Spleen (tissue), 11 donors: Measurements from ENCODE around the gene VSX2. TPM values are rescaled to one million over a fixed set of nuclear protein-coding genes. Genes with fewer than 3 reads are reported as not detected.

ENCODE experiments used
- DNase-seq: peaks from one replicate; pipeline ENCODE4 v3.0.0-alpha.2; 2020
- H3K27ac ChIP-seq, 8 donors: fragments of 200-600 bp; sonication (generic) in 7 of 8; 1 replicate in 4 of 8; 2 replicates in 4 of 8; pipeline versions ENCODE4 v1.5.0 to v1.8.0; 2016 to 2021; ENCODE audit warnings: inconsistent platforms in 4 of 8, mild to moderate bottlenecking in 4 of 8, moderate library complexity in 1 of 8
- H3K27me3 ChIP-seq, 7 donors: fragments of 200-600 bp; sonication (generic) in 6 of 7; replicated peaks in 1 of 7; 1 replicate in 4 of 7; 2 replicates in 3 of 7; pipeline versions ENCODE4 v1.5.0 to v1.8.0; 2016 to 2021; ENCODE audit warnings: inconsistent platforms in 3 of 7, mild to moderate bottlenecking in 1 of 7
- H3K36me3 ChIP-seq, 6 donors: fragments of 200-600 bp; sonication (generic) in 5 of 6; 1 replicate in 4 of 6; 2 replicates in 2 of 6; pipeline versions ENCODE4 v1.5.0 to v1.8.0; 2016 to 2021; ENCODE audit warnings: inconsistent platforms in 2 of 6
- H3K4me1 ChIP-seq, 6 donors: fragments of 200-600 bp; sonication (generic) in 5 of 6; 1 replicate in 3 of 6; 2 replicates in 3 of 6; pipeline versions ENCODE4 v1.5.0 to v1.8.0; 2016 to 2021; ENCODE audit warnings: inconsistent platforms in 3 of 6
- H3K4me3 ChIP-seq, 8 donors: fragments of 200-600 bp; sonication (generic) in 7 of 8; 1 replicate in 4 of 8; 2 replicates in 4 of 8; pipeline versions ENCODE4 v1.5.0 to v1.8.0; 2016 to 2021; ENCODE audit warnings: inconsistent platforms in 4 of 8, mild to moderate bottlenecking in 4 of 8, moderate library complexity in 2 of 8
- H3K9me3 ChIP-seq, 8 donors: fragments of 200-600 bp; sonication (generic) in 7 of 8; 1 replicate in 4 of 8; 2 replicates in 4 of 8; pipeline versions ENCODE4 v1.5.0 to v1.8.0; 2016 to 2021; ENCODE audit warnings: inconsistent platforms in 4 of 8
- CTCF ChIP-seq, 11 experiments: fragments of 200-600 bp in 7 of 11; fragments of 450-650 bp in 4 of 11; sonication (generic) in 4 of 11; IDR thresholded peaks in 8 of 11; conservative IDR thresholded peaks in 3 of 11; 1 replicate in 7 of 11; 2 replicates in 4 of 11; pipeline versions ENCODE4 v1.4.0 to v1.8.0; 2016 to 2021; ENCODE audit warnings: antibody characterized with exemption in 11 of 11, inconsistent platforms in 4 of 11, mild to moderate bottlenecking in 1 of 11
- POLR2A ChIP-seq, 3 donors: fragments of 450-650 bp; IDR thresholded peaks; one replicate each; pipeline ENCODE4 v1.5.1; 2017; ENCODE audit warnings: antibody characterized with exemption in 3 of 3, mild to moderate bottlenecking in 1 of 3
- POLR2AphosphoS5 ChIP-seq, 3 donors: sonication (generic); formaldehyde crosslinking; IDR thresholded peaks; one replicate each; pipeline ENCODE4 v1.5.1; 2017; ENCODE audit warnings: antibody characterized with exemption in 3 of 3
- WGBS, 5 donors: extraction: QIAGEN DNeasy Blood & Tissue Kit in 3 of 5; methylation state at CpG; one replicate each; pipeline versions ENCODE4 v1.1.5 to v1.1.7; 2013 to 2018; 5-methylcytosine and 5-hydroxymethylcytosine counted together
- intact Hi-C: fragments of 100-400 bp; cut with DNase I; formaldehyde crosslinking; loops from one replicate; pipeline ENCODE4 v1.15.0; 2023; ENCODE audit warnings: low total_unique reads
- polyA plus RNA-seq, 3 donors: library from polyadenylated mRNA; stranded (reverse); fragments of 200-250 nt; gene quantifications; one replicate each; pipeline ENCODE4 v1.2.1, GENCODE V29; 2013
- total RNA-seq, 7 donors: library from RNA; depleted of rRNA in 3 of 7; stranded (reverse); fragments of >200 nt in 3 of 7; fragmentation: NEBNext Ultra II Directional in 4 of 7; extraction: Animal tissue kit (Norgen Biotek cat#: 25700) in 4 of 7; gene quantifications; one replicate each; pipeline versions ENCODE4 v1.1.0 to v1.2.1, GENCODE V29; 2016 to 2021
- donor health status: healthy with polysubstance abuse.
- donor health status: DM: no; HTN: no; CAD: no; lungs with moderate emphysema.
- donor health status: DM: no; HTN: no; CAD: no.
- donor health status: Bipolar disorder and iron deficiency.
- donor health status: healthy.
- donor health status: DM: no; HTN: no; CAD: no.
- donor health status: DM: yes; HTN: yes; CAD: no.

VSX2 gene
- total and polyA plus RNA-seq, 10 donors = not detected

GRCh38 chr14:74278080-74278479, 38.8 kb downstream of the VSX2 start:
- intact Hi-C loops = no loop called here
- DNase-seq = no peak
- TF ChIP-seq CTCF (IDR thresholded peaks at IDR 0.05 in 8 of 11, conservative IDR thresholded peaks at IDR 0.05 in 3 of 11) (no peak), POLR2AphosphoS5 (IDR thresholded peaks at IDR 0.05) (no peak), POLR2A (IDR thresholded peaks at IDR 0.05) (no peak)
- Histone ChIP-seq H3K27ac (no peak overlapping the region), H3K4me1 (no peaks in the 10 kb centered on the region), H3K9me3 (peaks cover 0 to 32% (median 16%) of the 10 kb centered on the region in 8 donors), H3K27me3 (no peaks in the 10 kb centered on the region), H3K4me3 (no peak overlapping the region), H3K36me3 (peaks cover 0 to 21% (median 4%) of the 10 kb centered on the region in 6 donors)
- WGBS, 5 donors = 86 to 94% (median 86%) methylated on average over 2 of the region's 2 CpGs

GRCh38 chr14:74281069-74281468, 41.8 kb downstream of the VSX2 start:
- no peak overlapping the region for H3K27ac ChIP-seq
- H3K36me3 ChIP-seq = peaks cover 0 to 51% (median 31%) of the 10 kb centered on the region in 6 donors
- DNase-seq = no peak
- H3K9me3 ChIP-seq = peaks cover 0 to 32% (median 16%) of the 10 kb centered on the region in 8 donors
- intact Hi-C loops = no loop called here
- 91 to 100% (median 96%) methylated on average over 2 of the region's 2 CpGs for WGBS, 5 donors
- no peak overlapping the region for H3K4me3 ChIP-seq
- TF ChIP-seq POLR2A (IDR thresholded peaks at IDR 0.05) (no peak), CTCF (IDR thresholded peaks at IDR 0.05 in 8 of 11, conservative IDR thresholded peaks at IDR 0.05 in 3 of 11) (no peak), POLR2AphosphoS5 (IDR thresholded peaks at IDR 0.05) (no peak)
- no peaks in the 10 kb centered on the region for H3K4me1 ChIP-seq
- no peaks in the 10 kb centered on the region for H3K27me3 ChIP-seq

GRCh38 chr14:74286736-74287135, 47.5 kb downstream of the VSX2 start:
- Histone ChIP-seq H3K36me3 (peaks cover 0 to 100% (median 86%) of the 10 kb centered on the region in 6 donors), H3K27me3 (no peaks in the 10 kb centered on the region), H3K27ac (no peak overlapping the region), H3K4me1 (no peaks in the 10 kb centered on the region), H3K9me3 (no peaks in the 10 kb centered on the region), H3K4me3 (no peak overlapping the region)
- no peak for DNase-seq
- WGBS, 5 donors = 82 to 91% (median 88%) methylated on average over 4 to 7 of the region's 7 CpGs
- intact Hi-C loops = no loop called here
- TF ChIP-seq POLR2A (IDR thresholded peaks at IDR 0.05) = no peak
- TF ChIP-seq POLR2AphosphoS5 (IDR thresholded peaks at IDR 0.05) = no peak
- no peak for TF ChIP-seq CTCF (IDR thresholded peaks at IDR 0.05 in 8 of 11, conservative IDR thresholded peaks at IDR 0.05 in 3 of 11)

- TF ChIP-seq CTCF (IDR thresholded peaks at IDR 0.05 in 8 of 11, conservative IDR thresholded peaks at IDR 0.05 in 3 of 11) (no peak), POLR2A (IDR thresholded peaks at IDR 0.05) (no peak), POLR2AphosphoS5 (IDR thresholded peaks at IDR 0.05) (no peak)
- no peak for DNase-seq
- H3K9me3 ChIP-seq = no peaks in the 10 kb centered on the region
- no peak overlapping the region for H3K4me3 ChIP-seq
- peaks cover 0 to 99% (median 82%) of the 10 kb centered on the region in 6 donors for H3K36me3 ChIP-seq
- WGBS, 5 donors = 86 to 90% (median 88%) methylated on average over 5 of the region's 5 CpGs; no CpG with 5 or more reads in 1 of the 5 donors
- intact Hi-C loops = no loop called here
- H3K4me1 ChIP-seq = no peaks in the 10 kb centered on the region
- no peaks in the 10 kb centered on the region for H3K27me3 ChIP-seq
- H3K27ac ChIP-seq = no peak overlapping the region
Observed at GRCh38 chr14:74289801-74290200, 50.6 kb downstream of the VSX2 start.
